ENCODE data around the gene DGLUCY. TPM values are rescaled to one million over a fixed set of nuclear protein-coding genes. Genes with fewer than 3 reads are reported as not detected.
"Not testable (repeated sequence)": the region's sequence is repeated elsewhere in the genome, so short reads cannot be mapped to it uniquely, and the experiment has no call there.

DGLUCY gene
- total RNA-seq, 1 experiment from 2014 or later: 67.0 TPM

DNA sequence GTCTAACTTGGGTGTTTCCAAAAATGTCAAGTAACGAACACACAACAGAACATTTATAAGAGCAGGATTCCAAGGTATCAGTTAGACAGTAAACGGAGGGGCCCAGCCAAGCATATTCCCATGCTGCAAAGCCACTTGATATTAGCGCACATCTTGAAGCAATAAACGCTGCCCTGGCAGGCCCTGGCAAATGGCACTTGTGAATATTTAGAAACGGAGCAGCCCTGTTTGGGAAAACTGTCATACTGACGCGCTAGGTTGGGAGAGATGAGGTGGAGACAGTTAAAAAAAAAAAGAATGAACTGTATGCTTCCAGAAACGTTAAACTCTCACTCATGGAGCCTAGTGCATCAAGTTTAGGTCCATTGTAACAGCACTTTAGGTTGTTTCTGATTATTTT is 9.3 kb downstream of the DGLUCY start:
- Histone ChIP-seq H3K79me2 (ENCODE audit: insufficient read depth, low read length) (peaks cover 84% of the 10 kb centered on the region), H3K4me3 (replicated peaks in 1 of 2; ENCODE audit: low read depth in 1 of 2, low read length in 2 of 2) (no peak overlapping the region), H3K36me3 (ENCODE audit: control insufficient read depth in 1 of 2, insufficient read depth in 2 of 2, low read length in 2 of 2) (peaks cover 0 to 41% of the 10 kb centered on the region in 2 experiments; a peak in 2 of 4 replicates), H3K27ac (ENCODE audit: low read depth, low read length) (no peak overlapping the region), H3K4me2 (ENCODE audit: low read length) (no peak overlapping the region), H4K20me1 (ENCODE audit: insufficient read depth) (no peaks in the 10 kb centered on the region), H3K9me2 (ENCODE audit: insufficient read depth) (no peaks in the 10 kb centered on the region), H3K4me1 (ENCODE audit: control insufficient read depth in 1 of 2, insufficient read depth in 2 of 2, low read length in 2 of 2) (peaks cover 8 to 37% of the 10 kb centered on the region in 2 experiments), H3K27me3 (ENCODE audit: insufficient read depth, low read length) (no peaks in the 10 kb centered on the region), H3K9me3 (ENCODE audit: control insufficient read depth in 1 of 2, insufficient read depth in 1 of 2, low read depth in 1 of 2, low read length in 2 of 2) (peaks cover 0 to 3% of the 10 kb centered on the region in 2 experiments; a peak in 1 of 4 replicates), H2AFZ (ENCODE audit: low read depth, low read length, poor library complexity, severe bottlenecking) (no peak overlapping the region), H3K9ac (ENCODE audit: low read length) (no peak overlapping the region)
- TF ChIP-seq SIN3A (IDR thresholded peaks at IDR 0.05; ENCODE audit: low read depth) (no peak), CTCF (IDR thresholded peaks at IDR 0.05 in 2 of 3, conservative IDR thresholded peaks at IDR 0.05 in 1 of 3; ENCODE audit: borderline replicate concordance in 1 of 3, insufficient read depth in 1 of 3, low read depth in 2 of 3, low read length in 2 of 3) (no peak), SP1 (IDR thresholded peaks at IDR 0.05; ENCODE audit: low read depth) (no peak), ZFX (IDR thresholded peaks at IDR 0.05) (no peak), ZNF274 (IDR thresholded peaks at IDR 0.05; ENCODE audit: low read depth, low read length) (no peak), CBX3 (IDR thresholded peaks at IDR 0.05; ENCODE audit: low read depth) (no peak), REST (IDR thresholded peaks at IDR 0.05; ENCODE audit: low read depth) (no peak), ATF3 (IDR thresholded peaks at IDR 0.05) (no peak), POLR2A (IDR thresholded peaks at IDR 0.05; ENCODE audit: borderline replicate concordance, extremely low read depth, insufficient read depth, insufficient read length) (no peak), JUND (IDR thresholded peaks at IDR 0.05) (no peak), MAX (IDR thresholded peaks at IDR 0.05) (no peak)
- RAD21 ChIA-PET (ENCODE audit: low non-redundant PET in 1 of 2, low total read pairs in 2 of 2, uncharacterized antibody in 2 of 2, unreplicated experiment in 2 of 2): no interaction called here
- BruUV-seq (replicated peaks): no TSS peak
- CTCF ChIA-PET: no interaction called here
- no peak for ATAC-seq
- no peak for DNase-seq (ENCODE audit: low read depth, low spot score)
- intact Hi-C loops (cut with micrococcal nuclease): no loop called here
- POLR2A ChIA-PET: no interaction called here

GRCh38 chr14:91124406-91125270 is 10.8 kb downstream of the DGLUCY start:
- H3K9me2 ChIP-seq (ENCODE audit: insufficient read depth); DNase-seq (ENCODE audit: low read depth, low spot score); H3K9ac ChIP-seq (ENCODE audit: low read length); H3K9me3 ChIP-seq (ENCODE audit: control insufficient read depth in 1 of 2, insufficient read depth in 1 of 2, low read depth in 1 of 2, low read length in 2 of 2); H4K20me1 ChIP-seq (ENCODE audit: insufficient read depth); BruUV-seq (replicated peaks); RAD21 ChIA-PET (ENCODE audit: low non-redundant PET in 1 of 2, low total read pairs in 2 of 2, uncharacterized antibody in 2 of 2, unreplicated experiment in 2 of 2); H3K4me3 ChIP-seq (replicated peaks in 1 of 2; ENCODE audit: low read depth in 1 of 2, low read length in 2 of 2); H3K27me3 ChIP-seq (ENCODE audit: insufficient read depth, low read length); CTCF ChIA-PET; H3K4me2 ChIP-seq (ENCODE audit: low read length); H3K27ac ChIP-seq (ENCODE audit: low read depth, low read length); H2AFZ ChIP-seq (ENCODE audit: low read depth, low read length, poor library complexity, severe bottlenecking); intact Hi-C loops (cut with micrococcal nuclease); ATAC-seq: not testable (repeated sequence)
- peaks cover 70% of the 10 kb centered on the region for H3K79me2 ChIP-seq (ENCODE audit: insufficient read depth, low read length)
- peaks cover 0 to 37% of the 10 kb centered on the region in 2 experiments; a peak in 2 of 4 replicates for H3K36me3 ChIP-seq (ENCODE audit: control insufficient read depth in 1 of 2, insufficient read depth in 2 of 2, low read length in 2 of 2)
- H3K4me1 ChIP-seq (ENCODE audit: control insufficient read depth in 1 of 2, insufficient read depth in 2 of 2, low read length in 2 of 2): peaks cover under 1 to 22% of the 10 kb centered on the region in 2 experiments; a peak in 3 of 4 replicates
- POLR2A ChIA-PET: interaction anchor here (1.1 kb wide), 1 partner anchor 10 kb away, joined by 3 read pairs; no protein-coding TSS in a partner anchor
